CD4-positive, alpha-beta T cell (primary cell): ENCODE data around the gene TEX53. TPM values are rescaled to one million over a fixed set of nuclear protein-coding genes. Genes with fewer than 3 reads are reported as not detected.

Experiments
- ATAC-seq: fragments of 200-7000 bp; cut with Tn5 transposase; one replicate; pipeline ENCODE4 v1.10.0; 2022; ENCODE audit warnings: mild to moderate bottlenecking; ENCODE audit not compliant: poor library complexity
- CTCF ChIA-PET: fragments of 350-600 bp; sonication (Branson Sonifier 250); formaldehyde crosslinking; loops from one replicate; lab custom pipeline; 2021; ENCODE audit warnings: antibody characterized with exemption, inconsistent platforms; lab: Charles Lee
- POLR2A ChIA-PET: fragments of 350-600 bp; sonication (Branson Sonifier 250); formaldehyde crosslinking; loops from one replicate; lab custom pipeline; 2021; ENCODE audit warnings: antibody characterized with exemption, inconsistent platforms; lab: Charles Lee
- DNase-seq, 14 experiments: peaks; one replicate each; pipeline ENCODE4 v3.0.0-alpha.2; 2013 to 2020; ENCODE audit warnings: mixed read lengths in 2 of 14
- H3K27ac ChIP-seq, 2 donors: one replicate each; pipeline versions ENCODE4 v1.5.1 to v1.7.0; 2013; ENCODE audit warnings: low read length in 2 of 2, low read depth in 1 of 2, mild to moderate bottlenecking in 1 of 2
- H3K27me3 ChIP-seq, 2 experiments: 1 replicate in 1 of 2; 2 replicates in 1 of 2; pipeline versions ENCODE4 v1.6.1 to v1.7.0; 2013; ENCODE audit warnings: low read length in 2 of 2, control low read depth in 1 of 2, mild to moderate bottlenecking in 1 of 2, moderate library complexity in 1 of 2; ENCODE audit not compliant: insufficient read depth in 2 of 2, control insufficient read depth in 1 of 2
- H3K36me3 ChIP-seq: one replicate; pipeline ENCODE4 v1.6.1; 2013; ENCODE audit warnings: low read length, control low read depth; ENCODE audit not compliant: insufficient read depth
- H3K4me1 ChIP-seq: one replicate; pipeline ENCODE4 v1.6.1; 2013; ENCODE audit warnings: low read length, control low read depth; ENCODE audit not compliant: insufficient read depth
- H3K4me3 ChIP-seq: one replicate; pipeline ENCODE4 v1.5.1; 2013; ENCODE audit warnings: mild to moderate bottlenecking, low read length, moderate library complexity
- H3K9me3 ChIP-seq, 2 experiments: 1 replicate in 1 of 2; 2 replicates in 1 of 2; pipeline versions ENCODE4 v1.6.1 to v1.7.0; 2013; ENCODE audit warnings: low read length in 2 of 2, mild to moderate bottlenecking in 2 of 2, control low read depth in 1 of 2, moderate library complexity in 1 of 2; ENCODE audit not compliant: control insufficient read depth in 1 of 2, insufficient read depth in 1 of 2
- H3K27ac Mint-ChIP-seq: one replicate; pipeline ENCODE4 v1.8.0; 2020; ENCODE audit warnings: mixed read lengths
- H3K27me3 Mint-ChIP-seq: one replicate; pipeline ENCODE4 v1.8.0; 2021; ENCODE audit warnings: mixed read lengths
- H3K36me3 Mint-ChIP-seq: one replicate; pipeline ENCODE4 v1.8.0; 2021; ENCODE audit warnings: low read depth, mixed read lengths
- H3K4me1 Mint-ChIP-seq: one replicate; pipeline ENCODE4 v1.8.0; 2021; ENCODE audit warnings: low read depth, mixed read lengths
- H3K4me3 Mint-ChIP-seq: one replicate; pipeline ENCODE4 v1.8.0; 2020; ENCODE audit warnings: mild to moderate bottlenecking, mixed read lengths
- H3K9me3 Mint-ChIP-seq: one replicate; pipeline ENCODE4 v1.8.0; 2020; ENCODE audit warnings: mixed read lengths
- intact Hi-C, 2 experiments: fragments of 100-400 bp; cut with DNase I in 1 of 2; cut with micrococcal nuclease in 1 of 2; formaldehyde crosslinking; loops; one replicate each; pipeline versions ENCODE4 v1.15.1 to v1.9.0; 2023 to 2025; cut with DNase I, micrococcal nuclease
- polyA plus RNA-seq, 2 donors: library from polyadenylated mRNA; unstranded; fragments of 120-200 nt; gene quantifications; one replicate each; pipeline ENCODE4 v1.2.1, GENCODE V29; 2013
- total RNA-seq, 174 experiments: library from RNA in 2 of 174; stranded (reverse) in 2 of 174; gene quantifications; one replicate each; pipeline ENCODE4 v1.2.3 and lab custom pipeline; 2021 to 2026
- TF ChIP-seq, protein P1 (sequence below): fragments of 200-600 bp; IDR thresholded peaks from one replicate; pipeline ENCODE4 v1.8.0; 2022; ENCODE audit warnings: antibody characterized with exemption, mild to moderate bottlenecking

TEX53 gene
- total RNA-seq (not detected), total RNA-seq (lab: John Stamatoyannopoulos, UW) (0 reads per million in 172 experiments)
- not detected for polyA plus RNA-seq (2013, experiment 1 of 2)
- not detected for polyA plus RNA-seq (2013, experiment 2 of 2)

DNA sequence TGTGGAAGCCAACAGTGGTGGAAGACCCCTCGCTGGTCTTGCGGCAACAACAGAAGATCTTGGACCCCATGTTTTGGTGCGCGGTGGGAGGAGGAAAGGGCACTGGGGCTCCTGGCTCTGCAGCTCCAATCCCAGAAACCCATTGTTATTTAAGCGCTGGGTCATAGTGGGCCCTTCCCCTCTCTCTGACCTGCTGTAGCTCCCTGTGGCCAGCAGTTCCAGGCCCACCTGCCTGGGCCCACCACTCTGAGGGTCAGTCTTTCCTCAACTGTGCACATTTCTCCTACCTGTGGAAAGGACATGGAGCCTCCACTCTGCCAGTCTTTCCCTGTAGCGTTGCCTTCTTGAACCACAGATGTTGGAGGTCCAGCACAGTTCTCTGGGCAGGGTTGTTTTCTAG, at the start of gene TEX53:
TEX53 (minus strand) TSS at position 101 of the 400 bp plus-strand sequence; CDS start at position 70, 31 bp downstream.
- CTCF ChIA-PET = no interaction called here
- H3K27ac Mint-ChIP-seq = no peak within 1 kb of the TSS

DNA sequence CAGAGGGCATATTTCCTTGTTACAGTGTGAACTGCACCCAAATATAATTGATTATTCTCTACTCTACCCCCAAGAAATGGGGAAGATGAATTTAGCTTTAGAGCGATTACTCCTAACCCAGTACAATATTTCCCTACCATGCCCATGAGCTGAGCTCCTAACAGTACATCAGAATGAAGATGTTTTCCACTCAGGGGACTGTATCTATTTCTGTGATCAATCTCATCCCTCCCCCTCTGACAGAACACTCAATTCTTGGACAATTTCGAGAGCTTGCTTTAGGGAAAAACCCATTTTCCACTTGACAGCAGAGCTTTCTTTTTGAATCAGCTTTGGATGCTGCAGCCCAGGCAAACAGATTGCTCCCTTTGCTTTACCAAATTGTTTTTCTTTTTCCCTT, 49.1 kb upstream of the TEX53 start:
- Histone ChIP-seq H3K27ac (no peak overlapping the region), H3K4me3 (no peak overlapping the region), H3K27me3 (no peaks in the 10 kb centered on the region), H3K36me3 (no peaks in the 10 kb centered on the region), H3K4me1 (peaks cover 12% of the 10 kb centered on the region), H3K9me3 (no peaks in the 10 kb centered on the region)
- ATAC-seq (no peak), DNase-seq (no peak)
- CTCF ChIA-PET = interaction anchor here (1.7 kb wide), 1 partner anchor 8 kb away, joined by 3 read pairs; no protein-coding TSS in a partner anchor
- TF ChIP-seq, protein P1, sequence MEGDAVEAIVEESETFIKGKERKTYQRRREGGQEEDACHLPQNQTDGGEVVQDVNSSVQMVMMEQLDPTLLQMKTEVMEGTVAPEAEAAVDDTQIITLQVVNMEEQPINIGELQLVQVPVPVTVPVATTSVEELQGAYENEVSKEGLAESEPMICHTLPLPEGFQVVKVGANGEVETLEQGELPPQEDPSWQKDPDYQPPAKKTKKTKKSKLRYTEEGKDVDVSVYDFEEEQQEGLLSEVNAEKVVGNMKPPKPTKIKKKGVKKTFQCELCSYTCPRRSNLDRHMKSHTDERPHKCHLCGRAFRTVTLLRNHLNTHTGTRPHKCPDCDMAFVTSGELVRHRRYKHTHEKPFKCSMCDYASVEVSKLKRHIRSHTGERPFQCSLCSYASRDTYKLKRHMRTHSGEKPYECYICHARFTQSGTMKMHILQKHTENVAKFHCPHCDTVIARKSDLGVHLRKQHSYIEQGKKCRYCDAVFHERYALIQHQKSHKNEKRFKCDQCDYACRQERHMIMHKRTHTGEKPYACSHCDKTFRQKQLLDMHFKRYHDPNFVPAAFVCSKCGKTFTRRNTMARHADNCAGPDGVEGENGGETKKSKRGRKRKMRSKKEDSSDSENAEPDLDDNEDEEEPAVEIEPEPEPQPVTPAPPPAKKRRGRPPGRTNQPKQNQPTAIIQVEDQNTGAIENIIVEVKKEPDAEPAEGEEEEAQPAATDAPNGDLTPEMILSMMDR = no peak
- intact Hi-C loops = no loop called here
- H3K27me3 Mint-ChIP-seq = no peaks in the 10 kb centered on the region
- no peak overlapping the region for H3K4me3 Mint-ChIP-seq
- H3K36me3 Mint-ChIP-seq = no peaks in the 10 kb centered on the region
- POLR2A ChIA-PET = interaction anchor here (1.2 kb wide), 1 partner anchor 16 kb away, joined by 3 read pairs; no protein-coding TSS in a partner anchor
- H3K9me3 Mint-ChIP-seq = no peaks in the 10 kb centered on the region
- H3K4me1 Mint-ChIP-seq = no peaks in the 10 kb centered on the region
- H3K27ac Mint-ChIP-seq = no peak overlapping the region

More for the DNA sequence above, at the start of gene TEX53:
- H3K4me1 ChIP-seq = peaks cover 8% of the 10 kb centered on the region
- no peak for DNase-seq
- H3K4me3 ChIP-seq = no peak within 1 kb of the TSS
- peaks cover 0 to 5% of the 10 kb centered on the region in 2 experiments for H3K27me3 ChIP-seq
- Mint-ChIP-seq H3K36me3 (no peaks in the 10 kb centered on the region), H3K27me3 (peaks cover 6% of the 10 kb centered on the region), H3K4me1 (peaks cover 12% of the 10 kb centered on the region), H3K4me3 (no peak within 1 kb of the TSS), H3K9me3 (no peaks in the 10 kb centered on the region)
- intact Hi-C loops = no loop called here
- no peak for ATAC-seq
- no peak within 1 kb of the TSS for H3K27ac ChIP-seq
- TF ChIP-seq, protein P1 = no peak
- H3K36me3 ChIP-seq = no peaks in the 10 kb centered on the region
- no peaks in the 10 kb centered on the region for H3K9me3 ChIP-seq
- POLR2A ChIA-PET = no interaction called here

DNA sequence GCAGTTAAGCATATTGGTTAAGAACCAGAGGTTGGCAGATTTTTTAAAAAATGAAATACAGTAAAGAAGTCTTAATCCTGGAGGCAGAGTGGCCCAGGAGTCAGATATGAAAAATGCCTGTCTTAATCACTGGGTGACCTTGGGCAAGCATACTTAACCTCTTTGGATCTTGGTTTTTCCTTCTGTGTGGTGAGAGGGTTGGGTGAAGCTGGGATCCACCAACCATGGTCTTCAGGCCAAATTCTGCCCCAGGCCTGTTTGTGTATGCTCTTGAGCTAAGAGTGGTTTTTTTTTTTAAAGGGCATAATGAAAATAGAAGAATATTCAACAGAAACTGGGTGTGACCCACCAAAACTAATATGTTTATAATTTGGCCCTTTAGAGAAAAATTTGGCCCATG, 44.4 kb upstream of the TEX53 start:
- H3K4me1 ChIP-seq = peaks cover 14% of the 10 kb centered on the region
- intact Hi-C loops = no loop called here
- H3K27me3 ChIP-seq = no peaks in the 10 kb centered on the region
- POLR2A ChIA-PET = no interaction called here
- TF ChIP-seq, protein P1 = no peak
- Mint-ChIP-seq H3K36me3 (no peaks in the 10 kb centered on the region), H3K9me3 (no peaks in the 10 kb centered on the region), H3K4me1 (peaks cover 17% of the 10 kb centered on the region), H3K27ac (no peak overlapping the region), H3K27me3 (no peaks in the 10 kb centered on the region), H3K4me3 (no peak overlapping the region)
- ATAC-seq (no peak), DNase-seq (no peak)
- CTCF ChIA-PET = interaction anchor here (1.1 kb wide), 1 partner anchor 21 kb away, joined by 3 read pairs; no protein-coding TSS in a partner anchor
- no peaks in the 10 kb centered on the region for H3K9me3 ChIP-seq
- no peaks in the 10 kb centered on the region for H3K36me3 ChIP-seq
- no peak overlapping the region for H3K4me3 ChIP-seq
- no peak overlapping the region for H3K27ac ChIP-seq
